Measurements from ENCODE around the gene EIPR1.

EIPR1 gene

DNA sequence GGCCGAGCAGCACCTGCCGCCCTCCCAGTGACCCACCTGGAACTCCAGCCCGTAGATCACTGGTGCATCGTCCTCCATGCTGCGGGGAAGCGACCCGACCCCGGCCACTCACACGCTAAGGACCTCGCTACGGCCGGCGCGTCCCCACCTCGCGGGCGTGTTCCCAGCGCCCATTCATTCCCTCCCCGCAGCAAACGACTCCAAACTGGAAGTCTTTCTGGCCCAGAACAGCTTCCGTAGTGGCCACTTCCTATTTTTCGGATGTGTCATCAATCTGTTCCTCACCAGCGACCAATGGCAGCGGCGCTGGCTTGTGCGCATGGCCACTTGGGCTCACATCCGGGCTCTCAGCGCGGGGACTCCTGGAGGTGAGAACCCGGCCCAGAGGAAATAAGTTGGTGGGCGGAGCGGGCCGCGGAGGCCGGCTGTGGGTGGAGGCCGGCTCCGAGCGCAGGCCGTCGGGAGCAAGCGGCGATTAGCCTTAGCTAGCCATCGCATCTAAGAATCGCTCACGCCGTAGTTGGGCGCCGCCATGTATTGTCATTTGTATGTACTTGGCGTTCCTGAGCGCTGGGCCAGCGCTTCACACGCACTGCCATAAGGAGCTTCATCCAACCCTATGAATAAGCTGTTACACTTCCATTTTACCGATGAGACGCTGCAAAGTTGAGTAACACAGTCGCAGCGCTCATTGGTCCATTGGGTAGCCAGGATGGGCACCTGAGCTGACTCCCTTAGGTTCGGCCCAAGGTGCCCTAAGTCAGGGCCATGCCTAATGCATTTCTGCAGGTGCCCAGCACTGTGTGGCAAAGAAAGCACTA lies at the start of gene EIPR1:
Gene EIPR1, minus strand, starts transcription at position 207 of the 821 bp plus-strand sequence. Its CDS starts 129 bp downstream, at position 78.
- peak; percentile 97 for DNase-seq

DNA sequence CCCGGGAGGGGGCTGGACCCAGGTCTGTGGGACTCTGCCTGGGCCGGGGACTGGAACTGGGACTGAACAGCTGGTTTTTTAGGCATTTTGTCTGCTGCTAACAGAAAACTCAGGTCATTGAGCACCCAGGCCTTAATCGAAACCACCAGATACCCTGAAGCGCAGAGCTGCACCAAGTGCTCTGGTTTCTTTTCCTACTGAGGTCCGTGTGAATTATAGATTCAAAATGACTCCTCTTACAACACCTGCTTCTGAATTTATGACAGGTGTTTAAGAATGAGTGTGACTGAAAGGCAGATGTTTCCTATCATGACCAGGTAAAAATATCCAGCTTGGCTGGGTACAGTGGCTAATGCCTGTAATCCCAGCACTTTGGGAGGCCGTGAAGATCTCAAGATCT lies 49.7 kb upstream of the EIPR1 start:
- DNase-seq = no peak

GRCh38 chr2:3426615-3427014 lies 49.0 kb upstream of the EIPR1 start:
- no peak for DNase-seq

DNA sequence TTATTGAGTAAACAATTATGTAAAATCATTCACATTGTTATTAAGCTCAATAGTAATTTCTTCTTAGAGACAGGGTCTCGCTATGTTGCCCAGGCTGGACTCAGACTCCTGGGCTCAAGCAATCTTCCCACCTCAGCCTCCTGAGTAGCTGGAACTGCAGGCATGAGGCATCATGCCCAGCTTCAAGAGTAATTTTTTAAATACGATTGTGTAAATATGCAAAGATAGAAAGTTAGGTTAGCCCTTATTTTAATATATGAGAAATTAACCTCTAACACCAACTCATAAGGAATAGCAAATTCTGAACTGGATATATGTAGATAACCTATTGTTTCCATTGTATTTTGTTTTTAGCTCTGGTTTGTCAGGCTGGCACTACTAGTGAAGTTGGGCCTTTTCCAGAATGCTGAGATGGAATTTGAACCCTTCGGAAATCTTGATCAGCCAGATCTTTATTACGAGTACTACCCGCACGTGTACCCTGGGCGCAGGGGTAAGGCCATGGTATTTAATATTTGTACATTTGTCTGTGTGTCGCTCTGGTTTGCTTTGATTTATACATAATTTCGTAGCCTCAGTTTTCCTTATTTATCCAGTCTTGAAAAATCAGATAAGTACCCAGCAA lies 46.7 kb upstream of the EIPR1 start:
- DNase-seq = no peak

DNA sequence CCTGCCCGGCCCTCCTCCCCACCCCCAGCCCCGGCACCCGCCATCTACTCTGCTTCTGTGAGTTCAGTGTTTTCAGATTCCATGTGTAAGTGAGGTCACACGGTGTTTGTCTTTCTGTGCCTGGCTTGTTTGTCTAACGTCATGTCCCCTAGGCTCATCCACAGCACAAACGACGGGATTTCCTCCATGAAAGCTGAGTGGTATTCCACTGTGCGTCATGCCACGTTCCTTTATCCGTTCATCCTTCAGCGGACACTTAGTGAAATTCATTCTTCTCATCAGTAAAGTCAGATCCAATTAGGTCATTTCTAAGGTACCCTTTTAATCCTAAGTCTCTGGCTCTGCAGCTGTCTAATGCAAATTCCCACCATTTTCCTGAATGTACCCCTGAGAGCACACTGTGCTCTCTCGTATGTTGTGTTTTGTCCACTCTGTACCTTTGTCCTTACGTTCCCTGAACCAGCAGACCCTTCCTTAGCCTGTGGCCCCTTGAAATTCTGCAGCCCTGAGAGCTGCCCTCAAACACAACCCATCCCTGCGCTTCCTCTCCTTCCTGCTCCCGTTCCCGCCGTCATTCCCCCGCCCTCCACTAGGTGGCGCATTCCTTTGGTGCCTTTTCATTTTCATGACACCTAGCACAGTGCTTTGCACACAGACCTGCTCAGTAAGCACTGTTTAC lies 46.0 kb upstream of the EIPR1 start:
- peak; percentile 13 for DNase-seq

GRCh38 chr2:3422161-3422779 lies 44.7 kb upstream of the EIPR1 start:
- no peak for DNase-seq

DNA sequence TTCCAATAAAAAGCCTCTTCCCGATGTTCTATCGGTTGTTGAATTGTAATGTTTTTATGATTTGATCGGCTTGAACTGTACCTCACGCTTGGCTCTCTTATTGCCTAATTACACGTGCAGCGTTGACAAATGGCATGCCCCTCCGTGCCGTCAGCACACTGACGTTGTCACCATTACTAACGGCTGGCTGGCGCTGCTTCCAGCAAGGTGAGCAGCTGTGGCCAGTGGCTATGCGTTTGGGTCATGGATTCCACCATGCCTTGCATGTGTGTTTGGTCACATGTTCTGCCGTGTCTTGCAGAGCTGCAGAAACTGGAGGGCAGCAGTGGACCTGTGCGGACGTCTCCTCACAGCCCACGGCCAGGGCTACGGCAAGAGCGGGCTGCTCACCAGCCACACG lies 44.0 kb upstream of the EIPR1 start:
- no peak for DNase-seq

- no peak for DNase-seq
These were observed 43.3 kb upstream of the EIPR1 start for GRCh38 chr2:3420769-3421397.

DNA sequence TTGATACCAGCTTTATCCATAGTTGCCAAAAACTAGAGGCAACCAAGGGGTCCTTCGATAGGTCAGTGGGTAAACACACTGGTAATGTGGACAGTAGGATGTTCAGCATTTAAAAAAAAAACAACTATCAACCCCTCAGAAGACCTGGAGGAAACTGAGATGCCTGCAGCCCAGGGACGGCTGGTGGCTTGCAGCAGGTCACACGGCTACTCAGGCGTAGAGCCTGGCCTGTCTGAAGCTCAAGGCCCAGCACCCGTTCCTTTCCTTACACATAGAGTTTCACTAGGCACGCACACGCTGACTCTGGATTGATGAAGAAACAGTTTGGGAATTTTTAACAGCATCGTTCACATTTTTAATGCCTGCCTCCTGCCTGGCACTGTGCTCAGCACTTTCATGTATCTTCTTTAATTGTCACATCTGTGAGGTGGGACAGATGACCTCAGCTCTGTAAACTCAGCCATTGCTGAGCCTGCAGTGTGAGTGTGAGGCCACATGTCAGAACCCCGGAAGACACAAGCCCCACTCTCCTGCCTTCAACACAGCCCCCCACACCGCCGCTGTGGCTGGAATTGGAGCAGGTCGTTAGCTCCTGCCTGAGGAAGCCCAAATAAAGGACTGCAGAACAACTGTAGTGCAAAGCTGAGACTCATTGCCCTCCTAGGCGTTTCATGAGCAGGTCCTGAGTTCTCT lies 42.6 kb upstream of the EIPR1 start:
- DNase-seq = no peak

GRCh38 chr2:3418766-3419404 lies 41.3 kb upstream of the EIPR1 start:
- no peak for DNase-seq

- DNase-seq = no peak
These were observed 36.7 kb upstream of the EIPR1 start for GRCh38 chr2:3414133-3414860.

DNA sequence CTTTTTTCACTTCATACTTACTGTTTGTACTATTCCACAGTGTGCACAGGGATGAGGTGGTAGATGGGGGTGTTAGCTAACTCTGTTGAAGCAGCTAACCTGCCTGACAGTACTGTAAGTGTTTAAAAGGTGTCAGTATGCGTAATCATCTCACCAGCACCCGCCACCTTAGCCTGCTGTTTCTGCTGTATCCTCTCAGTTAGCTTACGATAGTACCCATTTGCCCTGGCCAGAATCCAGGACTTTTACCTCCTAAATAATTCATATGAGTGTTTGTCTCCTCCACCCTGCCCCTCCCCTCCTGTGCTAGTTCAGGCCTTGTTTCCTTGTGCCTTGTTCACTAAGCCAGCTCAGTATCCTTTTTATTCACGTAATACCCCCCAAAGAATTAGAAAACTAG lies 36.1 kb upstream of the EIPR1 start:
- no peak for DNase-seq

- no peak for DNase-seq
These were observed 33.5 kb upstream of the EIPR1 start for GRCh38 chr2:3411103-3411502.

GRCh38 chr2:3409627-3410170 lies 32.1 kb upstream of the EIPR1 start:
- DNase-seq = no peak

GRCh38 chr2:3408781-3409180 lies 31.2 kb upstream of the EIPR1 start:
- no peak for DNase-seq

GRCh38 chr2:3406501-3406900 lies 28.9 kb upstream of the EIPR1 start:
- no peak for DNase-seq

DNA sequence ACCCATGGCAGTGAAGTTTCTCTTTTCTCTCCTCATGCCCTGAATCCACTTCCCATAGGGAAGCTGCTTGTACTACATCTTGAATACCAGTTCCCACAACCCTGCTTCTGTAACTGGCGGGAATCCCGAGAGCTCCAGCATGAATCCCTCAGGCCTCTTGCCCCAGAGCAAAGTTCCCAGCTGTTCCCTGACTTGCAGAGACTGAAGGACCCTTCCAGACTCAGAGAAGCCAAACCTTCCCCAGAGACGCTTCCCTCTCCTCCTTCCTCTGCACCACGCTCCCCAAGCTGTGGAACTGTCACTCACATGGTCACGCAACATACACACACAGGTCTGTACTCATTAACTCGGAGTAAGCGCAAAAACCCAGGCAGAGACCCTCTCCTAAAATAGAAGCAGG lies 28.3 kb upstream of the EIPR1 start:
- DNase-seq = no peak

GRCh38 chr2:3405307-3405706 lies 27.7 kb upstream of the EIPR1 start:
- no peak for DNase-seq

- no peak for DNase-seq
These were observed 26.8 kb upstream of the EIPR1 start for GRCh38 chr2:3404349-3404894.

DNA sequence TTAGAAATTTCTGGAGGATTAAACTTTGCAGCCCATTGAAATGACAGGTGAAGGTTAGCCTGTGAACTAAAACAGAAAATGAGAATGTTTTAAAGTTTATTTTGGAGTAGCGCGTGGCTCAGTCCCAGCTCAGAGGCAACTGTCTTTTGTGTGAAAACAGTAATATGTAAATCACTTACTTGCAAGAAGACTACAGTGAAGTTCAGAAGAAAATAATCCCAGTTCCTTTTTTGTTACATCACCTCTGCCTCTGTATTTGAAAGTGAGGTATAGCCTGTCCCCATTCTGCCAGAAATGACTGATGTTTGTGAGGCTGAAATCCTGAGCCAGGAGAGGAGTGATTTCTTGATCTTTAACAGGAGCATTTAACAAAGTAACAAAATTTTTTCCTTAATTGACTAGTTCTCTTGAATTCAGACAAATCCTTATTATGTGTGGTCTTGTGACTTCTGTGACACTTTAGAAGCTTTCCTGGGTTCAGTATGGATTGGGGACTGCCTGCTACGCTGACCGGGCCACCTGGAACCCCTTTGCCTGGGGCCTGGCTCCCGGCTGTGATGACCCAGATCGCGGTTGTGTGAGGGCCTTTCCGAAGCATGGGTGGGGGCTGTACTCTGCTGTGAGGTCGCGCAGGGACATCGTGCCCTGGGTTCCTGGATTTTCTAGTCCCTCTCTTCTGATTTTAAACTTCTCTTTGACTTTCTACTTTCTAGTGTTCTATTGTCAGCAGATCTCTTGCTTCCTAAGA lies 26.1 kb upstream of the EIPR1 start:
- no peak for DNase-seq
